HG03521 (cell line): ENCODE data around the gene PTPRO.
A peak's percentile ranks its signal among the peaks of the same experiment; 100 is the strongest.

Experiments
- ATAC-seq: cut with Tn5 transposase; IDR thresholded peaks from one replicate; pipeline ENCODE4 v1.9.1; 2021; ENCODE audit warnings: mild to moderate bottlenecking, moderate library complexity; ENCODE audit not compliant: unreplicated experiment

The PTPRO gene

GRCh38 chr12:15522574-15523187, 200.4 kb downstream of the PTPRO start:
- ATAC-seq, result no peak

GRCh38 chr12:15525441-15525840, 203.1 kb downstream of the PTPRO start:
- ATAC-seq, result no peak

GRCh38 chr12:15526033-15526432, 203.7 kb downstream of the PTPRO start:
- peak; percentile 100 for ATAC-seq

- ATAC-seq, result no peak
Observed at GRCh38 chr12:15527201-15528080, 205.1 kb downstream of the PTPRO start.

GRCh38 chr12:15528666-15529065, 206.4 kb downstream of the PTPRO start:
- ATAC-seq, result no peak

- no peak for ATAC-seq
Observed at GRCh38 chr12:15530361-15530760, 208.1 kb downstream of the PTPRO start.

- no peak for ATAC-seq
Observed at GRCh38 chr12:15532364-15532977, 210.2 kb downstream of the PTPRO start.

- peak; percentile 65 for ATAC-seq
Observed at GRCh38 chr12:15534322-15534721, 212.0 kb downstream of the PTPRO start.

GRCh38 chr12:15534874-15535273, 212.6 kb downstream of the PTPRO start:
- ATAC-seq, result no peak

- no peak for ATAC-seq
Observed at GRCh38 chr12:15535352-15535781, 213.1 kb downstream of the PTPRO start.

- no peak for ATAC-seq
Observed at GRCh38 chr12:15536446-15536845, 214.1 kb downstream of the PTPRO start.

- no peak for ATAC-seq
Observed at GRCh38 chr12:15538881-15539280, 216.6 kb downstream of the PTPRO start.

- no peak for ATAC-seq
Observed at GRCh38 chr12:15540005-15540404, 217.7 kb downstream of the PTPRO start.

- no peak for ATAC-seq
Observed at GRCh38 chr12:15540469-15540872, 218.2 kb downstream of the PTPRO start.

GRCh38 chr12:15541996-15542631, 219.8 kb downstream of the PTPRO start:
- ATAC-seq, result no peak

GRCh38 chr12:15543347-15543746, 221.0 kb downstream of the PTPRO start:
- no peak for ATAC-seq

GRCh38 chr12:15544589-15544988, 222.3 kb downstream of the PTPRO start:
- ATAC-seq, result no peak

- no peak for ATAC-seq
Observed at GRCh38 chr12:15545334-15545733, 223.0 kb downstream of the PTPRO start.

GRCh38 chr12:15546102-15546701, 223.9 kb downstream of the PTPRO start:
- peak; percentile 77 for ATAC-seq

GRCh38 chr12:15547063-15547462, 224.8 kb downstream of the PTPRO start:
- ATAC-seq, result no peak

- ATAC-seq, result no peak
Observed at GRCh38 chr12:15547691-15548090, 225.4 kb downstream of the PTPRO start.
